Activated naive CD4-positive, alpha-beta T cell treated with anti-CD3 and anti-CD28 coated beads, Interleukin-2, amount 50 U/mL, for 72 hours (primary cell): ENCODE data around the gene STAM. TPM values are rescaled to one million over a fixed set of nuclear protein-coding genes. Genes with fewer than 3 reads are reported as not detected.
"Not testable (repeated sequence)": the region's sequence is repeated elsewhere in the genome, so short reads cannot be mapped to it uniquely, and the experiment has no call there.

ENCODE experiments used
- ATAC-seq, 2 donors: fragments of 150-1000 bp; cut with Tn5 transposase; 2 replicates each; pipeline ENCODE4 v1.10.0; 2021; ENCODE audit warnings: mild to moderate bottlenecking in 2 of 2, moderate library complexity in 2 of 2
- DNase-seq, 2 donors: peaks; one replicate each; pipeline ENCODE4 v3.0.0; 2021 to 2022; ENCODE audit warnings: low spot score in 2 of 2
- H3K27ac Mint-ChIP-seq, 2 donors: one replicate each; pipeline ENCODE4 v1.8.0; 2022; ENCODE audit warnings: mild to moderate bottlenecking in 2 of 2, mixed read lengths in 2 of 2
- H3K36me3 Mint-ChIP-seq, 2 donors: one replicate each; pipeline ENCODE4 v1.8.0; 2022; ENCODE audit warnings: mixed read lengths in 2 of 2
- H3K9me3 Mint-ChIP-seq, 2 donors: one replicate each; pipeline ENCODE4 v1.8.0; 2022; ENCODE audit warnings: mixed read lengths in 2 of 2
- total RNA-seq, 2 donors: library from RNA; stranded (reverse); gene quantifications; one replicate each; pipeline ENCODE4 v1.2.3, GENCODE V29; 2022

STAM gene
- total RNA-seq, 2 donors from 2014 or later = 22.3 to 30.8 TPM

- ATAC-seq = no peak
- peaks cover 0 to 13% of the 10 kb centered on the region in 2 donors for H3K36me3 Mint-ChIP-seq
- H3K27ac Mint-ChIP-seq = no peak overlapping the region
- no peak for DNase-seq
- no peaks in the 10 kb centered on the region for H3K9me3 Mint-ChIP-seq
Measured at GRCh38 chr10:17687117-17687831, 43.3 kb downstream of the STAM start.

DNA sequence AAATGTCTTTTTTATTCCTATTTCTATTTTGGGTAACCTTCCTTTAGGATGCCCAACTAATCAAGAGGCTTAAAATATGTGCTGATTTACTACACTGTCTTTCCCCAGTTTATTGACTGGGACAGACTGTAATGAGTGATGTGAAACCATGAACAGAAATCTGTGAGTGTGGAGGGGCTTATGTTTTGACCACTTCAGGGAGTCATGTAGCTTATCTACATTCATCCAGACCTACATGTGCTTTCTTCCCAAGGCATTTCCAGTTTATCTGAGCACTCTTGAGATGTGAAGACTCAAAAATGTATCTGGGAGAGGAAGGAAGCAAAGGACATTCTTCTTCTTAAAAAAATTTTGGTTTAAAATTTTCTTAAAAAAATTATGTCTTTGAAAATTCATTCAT is 45.2 kb downstream of the STAM start:
- H3K27ac Mint-ChIP-seq = no peak overlapping the region
- DNase-seq (no peak), ATAC-seq (no peak)
- no peaks in the 10 kb centered on the region for H3K9me3 Mint-ChIP-seq
- peaks cover 0 to 5% of the 10 kb centered on the region in 2 donors for H3K36me3 Mint-ChIP-seq

GRCh38 chr10:17693009-17693408 is 49.1 kb downstream of the STAM start:
- Mint-ChIP-seq H3K36me3 (no peaks in the 10 kb centered on the region), H3K9me3 (no peaks in the 10 kb centered on the region)

DNA sequence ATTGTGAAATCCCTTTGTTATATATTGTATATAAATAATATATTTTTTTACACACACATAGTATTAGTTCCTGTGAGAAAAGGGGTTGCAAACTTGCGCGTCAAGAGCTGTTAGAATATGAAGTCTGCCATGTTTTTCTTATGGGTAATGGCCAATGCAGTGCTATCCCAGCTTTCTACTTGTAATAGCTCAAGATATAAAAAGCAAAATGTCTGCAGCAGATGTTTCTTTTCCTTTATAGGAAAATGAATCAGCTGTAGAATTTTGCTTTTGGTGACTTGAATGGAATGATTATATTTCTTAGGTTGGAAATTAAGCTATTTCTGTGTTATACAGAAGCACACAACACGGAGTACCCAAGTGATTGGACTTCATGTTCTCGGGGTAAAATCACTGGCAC is 54.7 kb downstream of the STAM start:
- H3K27ac Mint-ChIP-seq = no peak overlapping the region
- DNase-seq = no peak
- H3K36me3 Mint-ChIP-seq = no peaks in the 10 kb centered on the region
- ATAC-seq = no peak
- H3K9me3 Mint-ChIP-seq = no peaks in the 10 kb centered on the region

More at GRCh38 chr10:17693009-17693408, 49.1 kb downstream of the STAM start:
- ATAC-seq = no peak
- H3K27ac Mint-ChIP-seq = no peak overlapping the region
- no peak for DNase-seq

DNA sequence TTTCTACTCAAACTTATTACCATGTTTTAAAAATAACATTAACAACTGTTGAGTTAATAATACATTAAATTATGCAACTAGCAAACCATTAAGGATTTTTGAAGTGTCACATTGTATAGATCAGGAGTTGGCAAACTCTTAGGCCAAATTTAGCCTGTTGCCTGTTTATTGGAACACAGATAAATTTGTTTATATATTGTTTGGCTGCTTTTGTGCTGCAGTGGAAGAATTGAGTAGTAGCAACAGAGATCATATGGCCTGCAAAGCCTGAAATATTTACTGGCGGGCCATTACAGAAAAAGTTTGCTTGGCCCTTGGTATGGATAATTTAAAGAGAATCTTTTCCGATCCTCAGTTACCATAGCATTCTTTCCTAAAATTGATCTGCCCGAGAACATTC is 57.4 kb downstream of the STAM start:
- H3K9me3 Mint-ChIP-seq = no peaks in the 10 kb centered on the region
- H3K27ac Mint-ChIP-seq = no peak overlapping the region
- no peak for DNase-seq
- ATAC-seq = no peak
- H3K36me3 Mint-ChIP-seq = no peaks in the 10 kb centered on the region

DNA sequence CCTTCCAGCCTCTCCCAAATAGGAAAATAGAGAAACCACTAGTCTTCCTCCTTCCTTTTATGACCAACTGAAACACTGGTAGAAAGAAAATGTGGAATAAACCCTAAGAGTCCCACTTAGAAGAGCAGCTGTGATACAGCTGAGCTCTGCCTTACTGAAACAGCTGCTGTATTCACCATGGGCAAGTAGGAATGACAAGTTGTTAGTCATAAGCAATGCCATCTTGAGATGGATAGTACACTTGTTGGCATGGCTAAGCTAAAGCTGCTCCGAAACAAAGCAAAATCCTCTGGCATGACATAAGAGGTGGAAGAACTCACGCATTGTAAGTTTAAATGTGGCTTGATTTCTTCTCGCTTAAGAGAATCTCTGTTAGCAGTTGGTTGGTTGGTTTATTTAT is 59.8 kb downstream of the STAM start:
- no peak for DNase-seq
- no peaks in the 10 kb centered on the region for H3K36me3 Mint-ChIP-seq
- H3K27ac Mint-ChIP-seq = no peak overlapping the region
- no peaks in the 10 kb centered on the region for H3K9me3 Mint-ChIP-seq
- ATAC-seq = no peak

DNA sequence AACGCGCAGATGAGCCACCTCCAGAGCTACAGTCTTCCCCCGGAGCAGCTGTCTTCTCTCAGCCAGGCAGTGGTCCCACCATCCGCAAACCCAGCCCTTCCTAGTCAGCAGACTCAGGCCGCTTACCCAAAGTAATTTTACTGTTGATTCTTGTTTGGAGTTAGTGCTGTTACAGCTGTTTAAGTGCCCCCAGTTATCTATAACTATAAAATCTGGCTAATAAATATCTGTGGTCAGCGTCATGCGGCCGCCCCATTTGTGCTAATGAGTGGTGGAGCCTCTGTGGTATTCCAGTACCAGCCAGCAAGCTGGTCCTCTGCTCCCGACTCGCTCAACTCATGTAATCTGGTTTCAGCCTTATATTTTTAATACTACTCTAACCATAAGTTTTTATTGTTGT is 64.9 kb downstream of the STAM start:
- Mint-ChIP-seq H3K27ac (no peak overlapping the region), H3K9me3 (no peaks in the 10 kb centered on the region), H3K36me3 (peaks cover 3 to 8% of the 10 kb centered on the region in 2 donors)
- DNase-seq = no peak
- ATAC-seq = no peak

- ATAC-seq = no peak
Measured at GRCh38 chr10:17709492-17709891, 65.5 kb downstream of the STAM start.

DNA sequence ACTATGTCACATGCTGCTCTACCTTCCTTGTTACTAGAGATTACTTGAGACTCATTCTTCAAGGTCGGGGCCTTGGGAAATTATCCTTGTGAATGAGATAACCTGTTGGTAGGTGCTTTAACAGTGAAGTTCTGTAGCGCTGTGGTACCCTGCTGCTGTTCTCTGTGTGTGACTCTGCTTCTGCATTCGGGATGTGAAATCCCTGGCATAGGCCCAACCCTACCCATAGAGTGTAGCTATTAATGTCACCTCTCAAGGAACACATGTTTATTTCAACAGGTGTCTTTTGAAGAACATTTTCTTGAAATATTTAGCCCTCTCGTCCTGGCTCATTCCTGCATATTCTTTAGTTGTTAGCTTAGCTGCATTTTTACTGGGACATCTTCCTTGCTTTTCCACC is 66.2 kb downstream of the STAM start:
- no peak overlapping the region for H3K27ac Mint-ChIP-seq
- peaks cover 12 to 19% of the 10 kb centered on the region in 2 donors for H3K36me3 Mint-ChIP-seq
- no peak for DNase-seq
- no peaks in the 10 kb centered on the region for H3K9me3 Mint-ChIP-seq
- ATAC-seq = no peak

More at GRCh38 chr10:17709492-17709891, 65.5 kb downstream of the STAM start:
- DNase-seq = no peak
- Mint-ChIP-seq H3K36me3 (peaks cover 10 to 15% of the 10 kb centered on the region in 2 donors), H3K27ac (no peak overlapping the region), H3K9me3 (no peaks in the 10 kb centered on the region)

GRCh38 chr10:17712053-17712452 is 68.1 kb downstream of the STAM start:
- Mint-ChIP-seq H3K9me3 (no peaks in the 10 kb centered on the region), H3K27ac (peak overlapping the region in 1 of 2 donors; percentile 38), H3K36me3 (peaks cover 12 to 27% of the 10 kb centered on the region in 2 donors)
- DNase-seq (no peak), ATAC-seq (no peak)

- peaks cover 18 to 33% of the 10 kb centered on the region in 2 donors for H3K36me3 Mint-ChIP-seq
- H3K9me3 Mint-ChIP-seq = peaks cover 3 to 4% of the 10 kb centered on the region in 2 donors
- ATAC-seq = no peak
- H3K27ac Mint-ChIP-seq = peak overlapping the region; percentile 38 to 62
- DNase-seq = no peak
Measured at GRCh38 chr10:17712717-17713471, 68.9 kb downstream of the STAM start.

- peak overlapping the region in 1 of 2 donors; percentile 87 for H3K27ac Mint-ChIP-seq
- DNase-seq = no peak
- peaks cover 3 to 4% of the 10 kb centered on the region in 2 donors for H3K9me3 Mint-ChIP-seq
- ATAC-seq = no peak
- H3K36me3 Mint-ChIP-seq = peaks cover 22 to 33% of the 10 kb centered on the region in 2 donors
Measured at GRCh38 chr10:17713758-17714157, 69.8 kb downstream of the STAM start.

DNA sequence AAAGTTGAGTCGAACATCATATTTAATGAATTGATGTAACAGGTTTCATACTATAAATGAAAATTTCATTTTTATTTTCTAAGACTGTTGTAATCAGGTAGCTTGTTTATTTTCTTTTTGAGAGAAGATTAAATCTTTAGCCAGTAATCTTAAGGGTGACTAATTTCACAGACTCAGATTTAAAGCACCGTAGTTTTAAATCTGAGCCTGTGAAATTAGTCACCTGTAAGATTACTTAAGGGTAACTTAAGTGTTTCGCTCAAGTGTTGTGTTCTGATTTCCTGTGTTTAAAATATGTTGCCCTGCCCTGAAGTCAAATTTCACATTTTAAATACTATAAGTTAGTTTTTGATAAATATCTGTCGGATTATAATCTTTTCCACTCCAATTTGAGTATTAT is 72.2 kb downstream of the STAM start:
- DNase-seq (no peak), ATAC-seq (no peak)
- no peak overlapping the region for H3K27ac Mint-ChIP-seq
- H3K36me3 Mint-ChIP-seq = peaks cover 33 to 36% of the 10 kb centered on the region in 2 donors
- peaks cover 9 to 10% of the 10 kb centered on the region in 2 donors for H3K9me3 Mint-ChIP-seq

- H3K9me3 Mint-ChIP-seq = peaks cover 9 to 11% of the 10 kb centered on the region in 2 donors
- H3K36me3 Mint-ChIP-seq = peaks cover 26 to 27% of the 10 kb centered on the region in 2 donors
- not testable (repeated sequence) for ATAC-seq, DNase-seq, H3K27ac Mint-ChIP-seq
Measured at GRCh38 chr10:17722317-17723014, 78.5 kb downstream of the STAM start.

DNA sequence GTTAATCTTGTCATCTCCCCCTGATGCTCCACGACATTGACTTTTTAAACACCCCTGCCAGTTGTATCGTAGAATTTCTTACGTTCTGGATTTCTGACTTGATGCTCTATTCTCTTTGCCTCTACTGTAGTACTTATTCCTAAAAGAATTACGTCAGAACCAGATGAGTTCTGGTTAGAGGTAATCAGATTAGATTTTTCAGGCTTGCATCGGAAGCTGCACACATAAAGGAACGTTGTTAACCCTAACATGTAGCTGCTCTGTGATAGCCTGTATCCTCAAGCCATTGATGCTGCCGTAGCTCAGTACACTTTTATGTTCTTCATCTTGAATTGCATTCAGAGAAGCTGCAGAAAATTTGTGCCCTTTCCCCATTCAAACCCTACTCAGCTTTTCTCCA is 81.8 kb downstream of the STAM start:
- no peak overlapping the region for H3K27ac Mint-ChIP-seq
- peaks cover 0 to 3% of the 10 kb centered on the region in 2 donors for H3K9me3 Mint-ChIP-seq
- no peak for ATAC-seq
- H3K36me3 Mint-ChIP-seq = peaks cover 8 to 14% of the 10 kb centered on the region in 2 donors
- no peak for DNase-seq

- no peak for ATAC-seq
- H3K27ac Mint-ChIP-seq = no peak overlapping the region
Measured at GRCh38 chr10:17729630-17730029, 85.7 kb downstream of the STAM start.

GRCh38 chr10:17730667-17731066 is 86.7 kb downstream of the STAM start:
- no peak overlapping the region for H3K27ac Mint-ChIP-seq
- H3K9me3 Mint-ChIP-seq = no peaks in the 10 kb centered on the region
- ATAC-seq (no peak), DNase-seq (no peak)
- no peaks in the 10 kb centered on the region for H3K36me3 Mint-ChIP-seq

More at GRCh38 chr10:17729630-17730029, 85.7 kb downstream of the STAM start:
- no peaks in the 10 kb centered on the region for H3K36me3 Mint-ChIP-seq
- H3K9me3 Mint-ChIP-seq = no peaks in the 10 kb centered on the region
- no peak for DNase-seq
